Karpas-422 (cell line): ENCODE results near the gene CCDC18. TPM values are rescaled to one million over a fixed set of nuclear protein-coding genes. Genes with fewer than 3 reads are reported as not detected.

Experiments
- DNase-seq: peaks from one replicate; pipeline ENCODE4 v3.0.0-alpha.2; 2015
- H2AFZ ChIP-seq: fragments of 200-600 bp; sonication (generic); 2 replicates; pipeline ENCODE4 v1.6.1; 2014; ENCODE audit warnings: antibody characterized with exemption, low read length, mixed read lengths
- H3K27ac ChIP-seq: fragments of 200-600 bp; sonication (generic); 2 replicates; pipeline ENCODE4 v1.5.1; 2014; ENCODE audit warnings: mild to moderate bottlenecking, low read length, moderate library complexity
- H3K27me3 ChIP-seq: fragments of 200-600 bp; sonication (generic); 2 replicates; pipeline ENCODE4 v1.6.1; 2014; ENCODE audit warnings: low read length, mixed read lengths
- H3K36me3 ChIP-seq: fragments of 200-600 bp; sonication (generic); 2 replicates; pipeline ENCODE4 v1.6.1; 2014; ENCODE audit warnings: low read length, mixed read lengths; ENCODE audit not compliant: insufficient read depth
- H3K4me1 ChIP-seq: fragments of 200-600 bp; sonication (generic); 2 replicates; pipeline ENCODE4 v1.6.1; 2014; ENCODE audit warnings: mild to moderate bottlenecking, low read length, mixed read lengths
- H3K4me2 ChIP-seq: fragments of 200-600 bp; sonication (generic); 2 replicates; pipeline ENCODE4 v1.6.1; 2014; ENCODE audit warnings: low read length, low read depth, mild to moderate bottlenecking; ENCODE audit not compliant: poor library complexity, severe bottlenecking
- H3K4me3 ChIP-seq: fragments of 200-600 bp; sonication (generic); 2 replicates; pipeline ENCODE4 v1.5.1; 2014; ENCODE audit warnings: mild to moderate bottlenecking, antibody characterized with exemption, low read length, mixed read lengths
- H3K79me2 ChIP-seq: fragments of 200-600 bp; sonication (generic); 2 replicates; pipeline ENCODE4 v1.6.1; 2014; ENCODE audit warnings: mild to moderate bottlenecking, low read length, mixed read lengths
- H3K9ac ChIP-seq: fragments of 200-600 bp; sonication (generic); 2 replicates; pipeline ENCODE4 v1.6.0; 2014; ENCODE audit warnings: low read length
- H3K9me2 ChIP-seq: fragments of 200-600 bp; sonication (generic), shearing (Covaris generic); replicated peaks from 2 replicates; pipeline ENCODE4 v1.6.0; 2014; ENCODE audit warnings: mild to moderate bottlenecking, low read length, moderate library complexity; ENCODE audit not compliant: insufficient read depth
- H3K9me3 ChIP-seq: fragments of 300-700, 200-600 bp; sonication (generic); 2 replicates; pipeline ENCODE4 v1.6.1; 2014; ENCODE audit warnings: low read length, mixed read lengths
- H4K20me1 ChIP-seq: fragments of 200-600 bp; sonication (generic); 2 replicates; pipeline ENCODE4 v1.6.1; 2014; ENCODE audit warnings: mild to moderate bottlenecking, antibody characterized with exemption, low read length, low read depth; ENCODE audit not compliant: insufficient read depth
- total RNA-seq: library from RNA; depleted of rRNA; stranded (reverse); fragments of >200 nt; shearing (Covaris generic); gene quantifications from 2 replicates; pipeline ENCODE4 v1.2.3, GENCODE V29; 2014; ENCODE audit warnings: low replicate concordance; rRNA removed

CCDC18 gene, protein sequence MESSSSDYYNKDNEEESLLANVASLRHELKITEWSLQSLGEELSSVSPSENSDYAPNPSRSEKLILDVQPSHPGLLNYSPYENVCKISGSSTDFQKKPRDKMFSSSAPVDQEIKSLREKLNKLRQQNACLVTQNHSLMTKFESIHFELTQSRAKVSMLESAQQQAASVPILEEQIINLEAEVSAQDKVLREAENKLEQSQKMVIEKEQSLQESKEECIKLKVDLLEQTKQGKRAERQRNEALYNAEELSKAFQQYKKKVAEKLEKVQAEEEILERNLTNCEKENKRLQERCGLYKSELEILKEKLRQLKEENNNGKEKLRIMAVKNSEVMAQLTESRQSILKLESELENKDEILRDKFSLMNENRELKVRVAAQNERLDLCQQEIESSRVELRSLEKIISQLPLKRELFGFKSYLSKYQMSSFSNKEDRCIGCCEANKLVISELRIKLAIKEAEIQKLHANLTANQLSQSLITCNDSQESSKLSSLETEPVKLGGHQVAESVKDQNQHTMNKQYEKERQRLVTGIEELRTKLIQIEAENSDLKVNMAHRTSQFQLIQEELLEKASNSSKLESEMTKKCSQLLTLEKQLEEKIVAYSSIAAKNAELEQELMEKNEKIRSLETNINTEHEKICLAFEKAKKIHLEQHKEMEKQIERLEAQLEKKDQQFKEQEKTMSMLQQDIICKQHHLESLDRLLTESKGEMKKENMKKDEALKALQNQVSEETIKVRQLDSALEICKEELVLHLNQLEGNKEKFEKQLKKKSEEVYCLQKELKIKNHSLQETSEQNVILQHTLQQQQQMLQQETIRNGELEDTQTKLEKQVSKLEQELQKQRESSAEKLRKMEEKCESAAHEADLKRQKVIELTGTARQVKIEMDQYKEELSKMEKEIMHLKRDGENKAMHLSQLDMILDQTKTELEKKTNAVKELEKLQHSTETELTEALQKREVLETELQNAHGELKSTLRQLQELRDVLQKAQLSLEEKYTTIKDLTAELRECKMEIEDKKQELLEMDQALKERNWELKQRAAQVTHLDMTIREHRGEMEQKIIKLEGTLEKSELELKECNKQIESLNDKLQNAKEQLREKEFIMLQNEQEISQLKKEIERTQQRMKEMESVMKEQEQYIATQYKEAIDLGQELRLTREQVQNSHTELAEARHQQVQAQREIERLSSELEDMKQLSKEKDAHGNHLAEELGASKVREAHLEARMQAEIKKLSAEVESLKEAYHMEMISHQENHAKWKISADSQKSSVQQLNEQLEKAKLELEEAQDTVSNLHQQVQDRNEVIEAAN (N-terminal part only)
- total RNA-seq, result 19.8 and 29.1 TPM in 2 replicates

DNA sequence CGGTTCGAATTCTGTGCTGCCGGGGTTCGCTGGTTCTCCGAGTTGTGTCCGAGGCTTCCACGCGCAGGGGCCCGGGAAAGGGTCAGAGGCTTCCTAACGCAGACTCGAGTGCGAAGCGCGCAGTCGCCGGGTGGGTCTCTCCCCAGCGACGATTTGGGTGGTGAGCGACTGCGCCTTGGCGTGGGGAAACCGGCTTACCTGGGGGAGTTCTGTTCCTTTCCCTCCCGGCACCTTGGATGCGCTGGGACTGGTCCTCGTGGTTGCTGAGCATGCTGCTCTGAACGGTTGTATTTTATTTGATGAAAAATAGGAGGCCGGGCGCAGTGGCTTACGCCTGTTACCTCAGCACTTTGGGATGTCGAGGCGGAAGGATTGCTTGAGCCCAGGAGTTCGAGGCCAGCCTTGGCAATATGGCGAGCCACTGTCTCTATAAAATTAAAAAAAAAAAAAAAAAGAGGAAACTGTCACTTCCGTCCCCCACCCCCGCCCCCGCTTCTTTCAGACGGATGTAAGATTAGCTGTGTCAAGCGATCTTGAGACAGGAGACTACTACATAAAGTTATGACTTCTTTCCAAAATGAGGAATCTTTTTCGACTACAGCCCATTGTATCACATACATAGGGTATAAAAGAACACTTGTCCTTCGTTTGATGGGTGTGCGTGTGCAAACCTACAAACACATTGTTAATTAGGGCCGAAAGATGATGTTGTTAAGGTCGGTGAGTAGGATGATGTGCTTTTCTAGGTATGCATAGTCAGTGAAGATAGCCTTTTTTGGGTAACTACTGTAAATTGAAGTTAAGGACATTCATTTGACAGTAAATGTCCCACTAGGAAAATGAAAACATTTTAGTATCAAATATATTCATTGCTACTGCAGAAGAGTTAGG, at the start of gene CCDC18:
CCDC18 (plus strand) TSS at position 2 of the 891 bp plus-strand sequence. CDS start 2,638 bp downstream, outside the sequence.
- Histone ChIP-seq H3K27ac (peak within 1 kb of the TSS; percentile 92), H4K20me1 (no peaks in the 10 kb centered on the region), H3K4me3 (peak within 1 kb of the TSS; percentile 92), H3K4me1 (peaks cover 53% of the 10 kb centered on the region), H3K27me3 (no peaks in the 10 kb centered on the region), H2AFZ (no peak within 1 kb of the TSS), H3K9me2 (no peaks in the 10 kb centered on the region), H3K36me3 (peaks cover 6% of the 10 kb centered on the region), H3K79me2 (peaks cover 82% of the 10 kb centered on the region), H3K9ac (peak within 1 kb of the TSS; percentile 97), H3K9me3 (no peaks in the 10 kb centered on the region), H3K4me2 (peak within 1 kb of the TSS; percentile 91)
- peak; percentile 89 for DNase-seq

DNA sequence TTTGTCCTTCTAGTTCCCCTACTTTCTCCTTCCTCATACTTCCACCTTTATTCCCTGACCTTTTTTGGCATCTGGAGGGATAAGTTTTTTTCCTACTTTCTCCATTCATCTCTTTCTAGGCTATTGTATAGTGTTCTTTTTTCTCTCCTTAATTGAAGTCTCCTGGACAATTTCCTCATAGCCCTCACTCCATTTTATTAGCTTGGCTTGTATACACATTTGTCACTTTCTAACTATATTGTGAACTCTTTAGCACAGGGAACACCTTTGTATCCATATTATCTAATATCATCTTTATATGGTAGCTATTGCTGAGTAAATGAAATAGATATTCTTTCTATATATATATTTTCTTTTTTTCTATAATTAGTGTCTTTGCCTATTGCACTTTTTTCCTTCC, 47.9 kb upstream of the CCDC18 start:
- Histone ChIP-seq H2AFZ (no peak overlapping the region), H4K20me1 (no peaks in the 10 kb centered on the region), H3K9me3 (no peaks in the 10 kb centered on the region), H3K79me2 (peaks cover 17% of the 10 kb centered on the region), H3K9ac (no peak overlapping the region), H3K27me3 (no peaks in the 10 kb centered on the region), H3K36me3 (peaks cover 22% of the 10 kb centered on the region; the same call in 1 of the 2 replicates), H3K4me1 (no peaks in the 10 kb centered on the region), H3K4me3 (no peak overlapping the region), H3K9me2 (no peaks in the 10 kb centered on the region), H3K4me2 (no peak overlapping the region), H3K27ac (no peak overlapping the region)
- no peak for DNase-seq

DNA sequence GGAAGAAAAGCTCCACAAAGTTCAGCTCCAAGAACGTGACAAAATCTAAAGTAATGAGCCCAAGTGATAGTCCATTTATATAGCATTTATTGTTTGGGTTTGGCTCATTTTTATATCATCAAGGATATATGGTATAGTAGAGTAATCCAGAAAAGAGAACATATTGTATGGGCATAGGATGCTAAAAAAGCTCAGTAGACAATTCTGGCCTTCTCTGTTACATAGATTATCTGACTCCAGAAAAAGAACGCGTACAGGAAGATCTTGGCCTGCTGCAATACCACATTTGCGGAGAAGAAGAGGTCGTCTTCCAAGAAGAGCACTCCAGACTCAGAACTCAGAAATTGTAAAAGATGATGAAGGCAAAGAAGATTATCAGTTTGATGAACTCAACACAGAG, 44.1 kb upstream of the CCDC18 start:
- Histone ChIP-seq H3K79me2 (peaks cover 13% of the 10 kb centered on the region), H3K36me3 (peaks cover 27% of the 10 kb centered on the region), H3K27me3 (no peaks in the 10 kb centered on the region), H4K20me1 (no peaks in the 10 kb centered on the region), H3K9ac (no peak overlapping the region), H3K4me2 (no peak overlapping the region), H3K4me1 (no peaks in the 10 kb centered on the region), H2AFZ (no peak overlapping the region), H3K27ac (no peak overlapping the region), H3K4me3 (no peak overlapping the region), H3K9me2 (no peaks in the 10 kb centered on the region), H3K9me3 (no peaks in the 10 kb centered on the region)
- no peak for DNase-seq

DNA sequence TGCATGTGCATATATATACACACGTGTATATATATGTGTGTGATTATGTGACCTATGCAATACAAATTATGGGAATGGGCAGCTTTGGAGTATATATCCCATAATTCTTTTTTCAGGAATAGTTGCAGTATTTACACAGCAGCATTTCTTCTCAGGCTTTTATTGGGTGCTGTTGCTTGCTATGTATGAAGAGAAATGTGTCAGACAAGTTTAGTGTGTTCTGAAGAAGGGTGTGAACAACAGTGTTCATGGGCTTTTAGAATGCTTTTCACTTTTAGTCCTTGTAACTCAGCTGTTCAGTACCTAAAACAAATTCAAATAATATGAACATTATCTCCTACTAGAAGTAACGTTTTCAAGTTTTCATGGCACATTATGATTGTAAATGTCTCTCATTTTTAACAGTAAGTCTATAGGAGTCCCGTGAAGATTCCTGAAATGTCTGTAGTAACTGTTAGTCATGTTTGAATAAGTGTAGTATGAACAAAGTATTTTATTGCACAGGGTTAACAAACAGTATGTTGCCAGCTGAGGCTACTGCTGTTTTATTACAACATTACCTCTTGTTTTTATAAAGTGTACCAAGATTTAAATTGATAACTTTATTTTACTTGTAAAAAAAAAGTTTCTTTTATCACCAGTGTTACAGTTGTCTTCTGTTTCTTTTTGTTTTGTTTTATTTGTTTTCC, 42.8 kb upstream of the CCDC18 start:
- no peak overlapping the region for H3K27ac ChIP-seq
- no peaks in the 10 kb centered on the region for H3K4me1 ChIP-seq
- peaks cover 27% of the 10 kb centered on the region for H3K36me3 ChIP-seq
- H3K9me3 ChIP-seq, result no peaks in the 10 kb centered on the region
- H3K27me3 ChIP-seq, result no peaks in the 10 kb centered on the region
- no peaks in the 10 kb centered on the region for H4K20me1 ChIP-seq
- H3K9ac ChIP-seq, result no peak overlapping the region
- no peaks in the 10 kb centered on the region for H3K9me2 ChIP-seq
- no peak overlapping the region for H3K4me2 ChIP-seq
- no peak for DNase-seq
- no peak overlapping the region for H3K4me3 ChIP-seq
- H3K79me2 ChIP-seq, result peaks cover 19% of the 10 kb centered on the region
- no peak overlapping the region for H2AFZ ChIP-seq

DNA sequence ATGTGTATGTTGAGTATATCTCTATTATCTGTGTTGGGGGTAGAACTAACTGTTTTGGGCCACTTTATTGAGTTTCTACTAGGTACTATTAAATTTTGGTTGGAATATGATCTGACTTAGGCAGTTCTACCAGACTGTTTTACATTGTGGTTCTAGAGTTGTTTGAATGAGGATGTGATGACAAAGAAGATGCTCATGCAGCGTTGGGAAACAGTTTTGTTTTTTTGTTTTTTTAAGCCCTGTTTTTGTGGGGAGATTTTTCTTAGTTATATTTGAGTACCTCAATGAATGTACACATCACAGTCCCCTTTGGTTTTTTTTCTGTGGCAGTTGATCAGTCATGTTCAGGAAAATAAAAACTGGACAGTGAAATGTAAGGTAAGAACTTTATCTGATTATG, 40.4 kb upstream of the CCDC18 start:
- H3K9me2 ChIP-seq, result no peaks in the 10 kb centered on the region
- no peaks in the 10 kb centered on the region for H3K9me3 ChIP-seq
- no peak overlapping the region for H3K4me2 ChIP-seq
- H4K20me1 ChIP-seq, result no peaks in the 10 kb centered on the region
- H3K27ac ChIP-seq, result no peak overlapping the region
- H3K4me3 ChIP-seq, result no peak overlapping the region
- H3K4me1 ChIP-seq, result no peaks in the 10 kb centered on the region
- H3K36me3 ChIP-seq, result peaks cover 22% of the 10 kb centered on the region
- H2AFZ ChIP-seq, result no peak overlapping the region
- peaks cover 23% of the 10 kb centered on the region for H3K79me2 ChIP-seq
- H3K9ac ChIP-seq, result no peak overlapping the region
- H3K27me3 ChIP-seq, result no peaks in the 10 kb centered on the region
- no peak for DNase-seq

DNA sequence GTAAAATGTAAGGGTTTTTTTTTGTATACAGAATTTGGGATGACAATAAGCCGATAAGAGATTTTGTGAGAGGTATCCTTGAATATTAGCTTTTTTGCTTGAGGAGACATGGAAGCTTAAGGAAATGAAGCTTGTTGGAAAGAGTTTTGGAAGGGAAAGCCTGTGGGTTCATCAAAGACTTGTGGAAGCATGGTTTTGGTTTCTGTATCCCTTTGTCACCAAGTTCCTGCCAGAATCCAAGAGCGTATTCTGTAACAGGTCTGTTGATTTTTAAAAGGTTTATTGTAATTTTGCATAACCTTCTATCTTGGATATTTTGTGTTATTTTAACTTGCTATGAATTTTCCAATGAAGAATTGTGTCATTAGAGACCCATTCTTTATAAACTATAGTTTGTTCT, 38.4 kb upstream of the CCDC18 start:
- H3K4me1 ChIP-seq, result no peaks in the 10 kb centered on the region
- no peak for DNase-seq
- no peak overlapping the region for H3K27ac ChIP-seq
- H3K9ac ChIP-seq, result no peak overlapping the region
- H2AFZ ChIP-seq, result no peak overlapping the region
- peaks cover 14% of the 10 kb centered on the region for H3K36me3 ChIP-seq
- H3K79me2 ChIP-seq, result peaks cover 23% of the 10 kb centered on the region
- no peaks in the 10 kb centered on the region for H4K20me1 ChIP-seq
- no peak overlapping the region for H3K4me3 ChIP-seq
- H3K4me2 ChIP-seq, result no peak overlapping the region
- H3K9me3 ChIP-seq, result no peaks in the 10 kb centered on the region
- H3K9me2 ChIP-seq, result no peaks in the 10 kb centered on the region
- no peaks in the 10 kb centered on the region for H3K27me3 ChIP-seq

DNA sequence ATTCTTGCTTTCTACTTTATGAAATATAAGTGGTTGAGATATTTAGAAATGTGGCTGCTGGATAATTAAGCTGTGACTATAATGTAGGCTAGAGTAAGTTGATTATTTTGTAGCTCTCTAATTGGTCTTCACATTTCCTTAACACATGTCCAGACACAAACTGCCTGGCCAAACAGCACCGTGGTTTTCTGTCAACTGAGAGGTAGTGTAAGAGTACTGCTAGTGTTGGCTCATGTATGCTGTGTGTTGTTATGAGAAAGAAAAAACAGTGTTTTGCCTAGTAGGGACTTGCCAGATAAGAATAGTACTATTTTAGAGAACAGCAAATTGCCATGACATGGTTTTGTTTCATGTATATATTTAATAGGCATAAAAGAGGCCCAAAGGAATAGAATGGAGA, 37.4 kb upstream of the CCDC18 start:
- H3K36me3 ChIP-seq, result peaks cover 7% of the 10 kb centered on the region
- no peaks in the 10 kb centered on the region for H3K27me3 ChIP-seq
- no peak overlapping the region for H3K27ac ChIP-seq
- DNase-seq, result no peak
- no peaks in the 10 kb centered on the region for H3K4me1 ChIP-seq
- H4K20me1 ChIP-seq, result no peaks in the 10 kb centered on the region
- H3K9me3 ChIP-seq, result no peaks in the 10 kb centered on the region
- H3K4me3 ChIP-seq, result no peak overlapping the region
- H3K9ac ChIP-seq, result no peak overlapping the region
- no peak overlapping the region for H2AFZ ChIP-seq
- H3K4me2 ChIP-seq, result no peak overlapping the region
- no peaks in the 10 kb centered on the region for H3K9me2 ChIP-seq
- peaks cover 16% of the 10 kb centered on the region for H3K79me2 ChIP-seq
